GM18508 (cell line): Measurements from ENCODE around the gene FAM161B.
"Not testable (repeated sequence)": the region's sequence is repeated elsewhere in the genome, so short reads cannot be mapped to it uniquely, and the experiment has no call there.

Experiments used
- ATAC-seq: cut with Tn5 transposase; IDR thresholded peaks from one replicate; pipeline ENCODE4 v1.9.1; 2021; ENCODE audit warnings: moderate number of reproducible peaks; ENCODE audit not compliant: insufficient read depth, unreplicated experiment

The FAM161B gene

DNA sequence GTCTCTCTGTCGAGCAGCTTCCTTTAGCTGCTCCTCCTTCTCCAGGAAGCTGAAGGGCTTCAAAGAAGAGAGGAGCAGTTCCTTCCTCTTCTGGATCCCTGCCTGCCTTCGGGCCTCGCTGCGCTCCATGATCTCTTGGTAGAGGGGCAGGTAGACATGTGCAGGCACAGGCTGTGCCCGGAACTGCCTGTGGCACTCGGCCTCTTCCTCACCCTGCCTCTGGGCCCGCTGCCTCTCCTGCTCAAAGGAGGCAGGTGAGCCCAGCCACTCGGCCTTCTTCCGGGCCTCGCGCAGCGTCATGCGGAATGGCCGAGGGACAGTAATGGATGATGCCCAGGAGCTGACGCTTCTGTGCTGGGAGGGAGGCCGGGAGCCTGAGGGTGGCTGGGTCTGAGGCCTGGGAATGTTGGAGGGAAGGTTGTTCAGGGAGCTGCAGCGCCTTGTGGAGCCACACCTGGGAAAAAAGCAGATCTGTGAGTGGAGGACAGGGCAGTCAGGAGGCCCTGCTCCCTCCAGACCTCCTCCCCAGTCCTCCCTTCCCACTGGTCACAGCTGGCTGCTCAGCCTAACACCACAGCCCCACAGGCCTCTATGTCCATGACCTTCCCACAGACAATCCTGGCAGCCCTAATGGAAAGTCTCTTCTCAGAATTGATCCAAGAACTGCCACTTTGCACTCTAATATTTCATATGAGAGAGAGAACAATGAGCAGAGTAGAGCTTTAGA is 5.3 kb downstream of the FAM161B start:
- ATAC-seq, result no peak

DNA sequence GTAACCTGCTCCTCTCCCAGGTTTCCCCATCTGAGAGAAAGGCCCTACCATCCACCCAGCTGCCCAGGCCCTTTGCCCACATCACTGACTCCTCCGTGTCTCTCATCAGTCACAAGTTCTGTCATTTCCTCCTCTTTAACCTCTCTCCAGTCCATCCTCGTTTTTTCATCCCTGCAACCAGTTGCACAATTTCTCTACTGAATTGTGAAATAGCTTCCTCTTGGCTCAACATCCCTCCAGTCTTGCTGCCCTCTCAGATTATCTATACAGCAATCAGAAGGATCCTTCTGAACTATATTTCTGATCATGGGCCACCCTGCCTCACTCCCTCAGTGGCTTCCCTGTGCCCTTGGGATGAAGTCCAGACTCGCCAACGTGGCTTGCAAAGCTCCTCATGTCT is 6.8 kb downstream of the FAM161B start:
- ATAC-seq, result no peak

DNA sequence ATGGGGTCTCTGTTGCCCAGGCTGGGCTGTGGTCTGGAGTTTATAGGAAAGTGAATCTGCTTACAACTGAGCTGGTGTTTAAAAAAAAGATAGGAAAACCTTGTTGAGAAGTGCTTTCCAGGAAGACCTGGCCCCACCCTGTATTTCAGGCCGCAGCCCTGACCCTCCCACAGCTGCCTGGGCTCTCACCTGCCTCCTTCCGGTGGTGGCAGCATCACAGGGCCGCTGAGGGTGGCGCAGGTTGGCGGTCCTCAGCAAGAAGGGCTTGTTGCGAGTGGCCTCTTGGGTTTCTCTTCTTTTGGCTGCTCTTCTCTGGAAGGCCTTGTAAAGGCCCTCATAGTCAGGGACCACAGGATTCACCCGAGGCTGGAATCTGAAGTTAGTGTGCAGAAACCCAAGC is 7.7 kb downstream of the FAM161B start:
- ATAC-seq, result no peak

DNA sequence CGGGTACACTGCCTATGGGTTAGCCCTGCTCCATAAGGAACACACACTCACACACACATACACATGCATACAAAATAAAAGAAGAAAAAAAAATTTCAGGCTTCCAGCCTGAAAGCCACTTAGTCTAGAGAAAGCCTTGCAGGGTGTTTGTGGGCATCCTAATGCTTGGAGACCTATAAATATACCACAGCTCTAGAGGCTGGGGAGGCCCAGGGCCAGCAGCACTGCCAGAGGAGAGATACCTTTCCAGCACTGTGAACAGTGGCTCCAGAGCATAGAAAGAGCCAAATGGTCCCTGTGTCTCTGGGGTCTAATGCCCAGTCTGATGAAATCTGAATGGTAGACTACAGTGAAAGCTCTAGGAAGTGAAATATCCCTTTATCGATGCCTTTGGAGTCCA is 12.9 kb downstream of the FAM161B start:
- ATAC-seq, result no peak

DNA sequence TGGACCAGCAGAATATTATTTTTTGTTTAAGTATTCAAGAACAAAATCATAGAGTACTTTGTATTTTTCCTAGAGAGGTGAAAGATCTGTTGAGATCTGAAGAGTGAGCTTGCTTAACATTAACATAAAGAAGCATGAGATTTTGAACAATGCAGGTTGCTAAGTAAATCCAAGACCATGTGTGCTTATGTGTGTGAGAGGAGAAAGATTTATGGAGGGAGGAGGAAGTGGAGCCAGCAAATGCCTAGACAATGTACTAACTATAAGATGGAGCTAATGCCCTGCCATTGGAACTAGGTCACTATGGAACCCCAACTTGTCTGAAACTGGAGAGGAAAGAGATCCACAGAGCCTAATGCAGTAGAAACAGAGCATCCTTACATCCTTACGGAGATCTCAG is 13.3 kb downstream of the FAM161B start:
- no peak for ATAC-seq

DNA sequence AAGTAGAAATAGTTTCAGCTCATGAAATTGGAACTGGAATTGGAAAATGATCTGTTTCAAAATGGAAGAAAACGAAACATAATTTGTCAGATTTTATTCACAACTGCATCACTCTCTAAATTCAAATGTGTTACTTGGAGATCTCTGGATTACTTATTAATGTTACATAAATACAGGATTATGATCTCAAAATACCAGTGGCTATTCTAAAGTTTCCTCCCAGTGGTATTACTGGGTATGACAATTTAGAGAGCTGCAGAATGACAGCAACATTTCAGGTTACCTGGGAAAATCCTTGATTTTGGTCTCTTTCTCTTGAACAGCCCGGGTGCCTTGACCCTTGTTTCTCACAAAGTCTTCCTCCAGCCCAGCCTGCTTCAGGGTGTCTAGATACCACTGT is 14.2 kb downstream of the FAM161B start:
- no peak for ATAC-seq

DNA sequence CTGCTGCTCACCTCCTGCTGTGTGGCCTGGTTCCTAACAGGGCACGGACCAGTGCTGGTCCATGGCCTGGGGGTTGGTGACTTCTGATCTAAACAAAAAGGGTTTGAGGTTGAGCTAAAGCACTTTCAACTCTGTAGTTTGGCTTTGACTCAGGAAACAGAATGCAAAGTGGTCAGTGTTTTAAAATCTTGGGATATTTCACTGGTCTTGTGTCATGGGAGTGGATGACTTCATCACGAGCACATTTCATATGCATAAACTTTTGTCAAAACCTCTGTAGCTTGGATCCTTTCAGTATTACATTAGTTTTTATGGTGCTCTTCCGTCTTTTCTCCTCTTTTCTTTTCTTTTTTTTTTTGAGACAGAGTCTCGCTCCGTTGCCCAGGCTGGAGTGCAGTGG is 25.6 kb downstream of the FAM161B start:
- ATAC-seq, result no peak

DNA sequence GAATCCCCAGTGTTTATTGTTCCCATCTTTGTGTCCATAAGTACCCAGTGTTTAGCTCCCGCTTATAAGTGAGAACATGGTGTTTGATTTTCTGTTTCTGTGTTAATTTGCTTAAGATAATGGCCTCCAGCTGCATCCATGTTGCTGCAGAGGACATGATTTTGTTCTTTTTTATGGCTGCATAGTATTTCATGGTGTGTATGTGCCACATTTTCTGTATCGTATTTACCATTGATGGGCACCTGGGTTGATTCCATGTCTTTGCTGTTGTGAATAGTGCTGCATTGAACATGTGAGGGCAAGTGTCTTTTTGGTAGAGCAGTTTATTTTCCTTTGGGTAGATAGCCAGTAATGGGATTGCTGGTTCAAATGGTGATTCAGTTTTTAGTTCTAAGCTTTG is 30.4 kb downstream of the FAM161B start:
- ATAC-seq, result not testable (repeated sequence)

DNA sequence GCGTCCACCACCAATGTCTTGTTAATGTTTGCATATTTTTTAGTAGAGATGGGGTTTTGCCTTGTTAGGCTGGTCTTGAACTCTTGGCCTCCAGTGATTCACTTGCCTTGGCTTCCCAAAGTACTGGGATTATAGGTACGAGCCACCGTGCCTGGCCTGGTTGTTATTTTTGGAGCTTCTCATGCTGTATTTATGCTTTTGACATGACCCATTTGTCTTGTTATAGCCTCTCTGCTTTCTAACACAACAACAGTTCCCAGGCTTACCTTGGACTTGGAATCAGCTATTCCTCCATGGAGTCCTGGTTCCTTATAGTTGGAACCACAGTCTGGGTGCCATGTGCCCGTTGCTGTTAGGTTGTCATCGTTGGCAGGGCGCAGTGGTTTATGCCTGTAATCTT is 33.6 kb downstream of the FAM161B start:
- no peak for ATAC-seq

DNA sequence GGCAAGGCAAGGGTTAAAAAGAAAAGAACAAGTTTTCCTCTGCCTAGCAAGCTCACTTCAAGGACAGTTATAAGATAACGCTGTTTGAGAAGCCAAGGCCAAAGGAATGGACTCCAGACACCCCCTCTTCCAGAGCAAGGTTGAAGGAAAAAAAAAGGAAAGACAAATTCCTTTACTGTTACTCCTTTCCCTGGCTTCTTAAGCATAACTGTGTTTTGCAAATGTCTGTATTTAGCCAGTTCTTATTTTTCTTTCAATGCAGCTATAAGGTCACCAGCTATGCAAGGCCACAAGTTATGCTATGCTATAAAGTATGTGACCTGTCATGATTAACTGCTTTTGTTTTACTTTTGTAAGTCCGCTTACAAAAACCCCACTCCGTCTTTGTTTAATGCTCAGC is 36.6 kb downstream of the FAM161B start:
- ATAC-seq, result no peak

DNA sequence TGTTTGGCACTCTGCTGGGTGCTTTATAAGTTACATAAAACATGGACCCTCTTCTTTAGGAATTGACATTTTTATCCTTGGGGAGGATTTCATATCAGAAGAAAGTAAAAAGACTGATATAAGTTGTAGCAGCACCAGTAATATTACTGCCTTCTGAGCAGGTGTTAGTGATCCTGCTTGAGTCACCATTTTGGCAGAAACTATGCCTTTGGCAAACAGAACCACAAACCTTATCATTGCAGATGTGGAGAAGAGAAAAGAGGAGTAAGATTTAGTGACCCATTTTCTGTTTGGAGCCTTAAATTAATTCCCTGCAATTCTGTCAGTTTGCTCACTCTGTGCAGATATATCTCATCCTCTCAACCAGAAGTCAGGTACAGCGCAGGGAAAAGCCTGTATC is 40.2 kb downstream of the FAM161B start:
- no peak for ATAC-seq

DNA sequence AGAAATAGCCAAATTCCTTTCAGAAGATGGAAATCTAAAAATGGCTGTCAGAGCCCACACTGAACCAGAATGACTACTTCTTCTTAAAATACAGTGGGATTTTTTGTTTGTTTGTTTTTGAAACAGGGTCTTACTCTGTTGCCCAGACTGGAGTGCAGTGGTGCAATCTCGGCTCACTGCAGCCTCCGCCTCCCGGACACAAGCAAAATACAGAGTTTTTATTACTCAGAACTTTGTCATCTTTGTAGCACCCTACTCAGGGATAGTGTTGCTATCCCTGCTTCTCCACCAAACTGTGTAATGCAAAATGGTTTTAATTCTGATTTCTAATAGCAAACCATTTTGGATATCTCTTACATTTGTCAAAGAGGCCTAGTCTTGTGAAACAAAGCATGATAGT is 46.9 kb downstream of the FAM161B start:
- no peak for ATAC-seq

DNA sequence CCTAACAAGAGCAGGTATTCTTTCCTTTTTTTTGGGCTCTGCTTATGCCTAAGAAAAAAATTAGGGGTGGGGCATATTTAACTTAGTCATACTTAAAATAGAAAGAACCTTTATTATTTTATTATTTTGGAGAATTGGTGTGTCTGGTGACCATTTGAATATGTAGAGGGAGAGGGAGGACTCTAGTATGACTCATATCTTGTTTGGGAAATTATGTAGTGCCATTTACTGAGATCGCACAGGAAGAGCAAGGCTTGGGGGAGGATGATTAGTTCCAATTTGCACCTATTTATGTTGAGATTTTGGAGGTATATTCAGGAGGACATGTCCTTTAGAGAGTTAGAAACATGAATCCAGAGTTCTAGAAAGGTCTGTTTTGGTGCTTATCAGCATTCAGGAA is 53.4 kb downstream of the FAM161B start:
- no peak for ATAC-seq

DNA sequence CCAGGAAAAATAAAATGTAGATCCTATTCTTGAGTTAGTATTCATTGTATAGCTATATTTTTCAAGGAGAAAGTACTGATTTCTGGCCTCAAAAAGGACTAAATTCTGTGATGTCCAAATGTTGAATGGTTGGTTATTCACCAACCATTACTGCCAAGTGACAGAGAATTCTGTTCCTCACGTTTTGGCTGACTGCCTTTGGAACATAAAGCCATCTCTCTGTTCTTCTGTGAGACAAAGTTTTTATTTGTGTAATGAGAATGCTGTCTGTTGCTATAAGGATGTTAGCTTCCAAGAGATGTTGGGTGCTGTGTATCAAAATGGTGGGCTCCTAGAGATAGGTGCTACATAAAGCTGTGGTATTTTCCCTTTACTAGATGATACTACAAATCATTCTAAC is 54.0 kb downstream of the FAM161B start:
- no peak for ATAC-seq

DNA sequence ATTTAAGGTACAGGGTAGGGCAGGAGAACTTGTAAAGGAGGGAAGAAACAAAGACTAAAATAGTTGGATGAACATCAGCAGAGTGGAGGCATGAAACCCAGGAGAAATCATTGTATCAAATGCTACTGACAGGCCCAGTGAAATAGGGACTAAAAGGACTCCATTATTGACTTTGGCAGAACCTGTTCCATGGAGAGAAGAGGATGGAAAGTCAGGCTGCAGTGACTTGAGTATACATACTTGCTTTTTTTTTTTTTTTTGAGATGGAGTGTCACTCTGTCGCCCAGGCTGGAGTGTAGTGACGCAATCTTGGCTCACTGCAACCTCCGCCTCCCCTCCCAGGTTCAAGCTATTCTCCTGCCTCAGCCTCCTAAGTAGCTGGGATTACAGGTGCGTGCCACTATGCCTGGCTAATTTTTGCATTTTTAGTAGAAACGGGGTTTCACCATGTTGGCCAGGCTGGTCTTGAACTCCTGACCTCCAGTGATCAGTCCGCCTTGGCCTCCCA is 55.7 kb downstream of the FAM161B start:
- not testable (repeated sequence) for ATAC-seq

DNA sequence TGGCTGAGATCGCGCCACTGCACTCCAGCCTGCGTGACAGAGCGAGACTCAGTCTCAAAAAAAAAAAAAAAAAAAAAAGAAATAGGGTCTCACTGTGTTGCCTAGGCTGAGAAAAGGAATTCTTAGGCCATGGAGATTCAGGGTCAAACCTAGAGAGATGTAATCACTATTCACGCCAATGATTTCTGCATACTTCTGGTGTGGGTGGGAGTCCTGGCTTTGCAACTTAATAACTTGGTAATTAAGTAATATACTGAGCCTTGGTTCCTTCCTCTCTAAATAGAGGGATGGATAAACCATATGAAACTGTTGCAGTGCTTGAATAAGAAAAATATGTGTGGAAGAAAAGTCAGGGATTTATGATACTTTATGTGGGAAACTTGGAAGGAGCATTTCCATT is 60.5 kb downstream of the FAM161B start:
- ATAC-seq, result no peak

DNA sequence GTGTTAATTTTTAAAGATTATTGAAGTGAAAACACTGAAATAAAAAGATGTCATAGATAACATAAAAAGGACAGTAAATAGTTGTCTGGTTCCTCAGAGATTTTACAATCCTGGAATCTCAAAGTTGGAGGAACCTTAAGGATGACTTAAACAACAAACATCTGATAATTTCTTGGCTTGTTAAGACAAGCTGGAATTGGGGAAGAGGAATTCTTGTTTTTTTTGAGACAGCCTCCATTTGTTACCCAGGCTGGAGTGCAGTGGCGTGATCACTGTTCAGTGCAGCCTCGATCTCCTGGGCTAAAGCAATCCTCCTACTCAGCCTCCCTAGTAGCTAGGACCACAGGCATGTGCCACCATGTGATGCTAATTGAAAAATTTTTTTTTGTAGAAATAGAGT is 60.9 kb downstream of the FAM161B start:
- ATAC-seq, result no peak

DNA sequence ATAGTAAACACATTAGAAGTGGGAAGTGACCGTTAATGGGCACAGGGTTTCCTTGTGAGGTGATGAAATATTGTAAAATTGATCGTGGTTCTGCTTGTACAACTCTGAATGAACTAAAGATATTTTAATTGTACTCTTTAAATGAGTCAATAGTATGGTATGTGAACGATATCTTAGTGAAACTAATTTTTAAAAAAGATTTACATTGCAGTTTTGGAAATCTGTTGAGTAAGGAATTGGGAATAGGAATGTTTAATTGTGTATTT is 61.5 kb downstream of the FAM161B start:
- ATAC-seq, result no peak

DNA sequence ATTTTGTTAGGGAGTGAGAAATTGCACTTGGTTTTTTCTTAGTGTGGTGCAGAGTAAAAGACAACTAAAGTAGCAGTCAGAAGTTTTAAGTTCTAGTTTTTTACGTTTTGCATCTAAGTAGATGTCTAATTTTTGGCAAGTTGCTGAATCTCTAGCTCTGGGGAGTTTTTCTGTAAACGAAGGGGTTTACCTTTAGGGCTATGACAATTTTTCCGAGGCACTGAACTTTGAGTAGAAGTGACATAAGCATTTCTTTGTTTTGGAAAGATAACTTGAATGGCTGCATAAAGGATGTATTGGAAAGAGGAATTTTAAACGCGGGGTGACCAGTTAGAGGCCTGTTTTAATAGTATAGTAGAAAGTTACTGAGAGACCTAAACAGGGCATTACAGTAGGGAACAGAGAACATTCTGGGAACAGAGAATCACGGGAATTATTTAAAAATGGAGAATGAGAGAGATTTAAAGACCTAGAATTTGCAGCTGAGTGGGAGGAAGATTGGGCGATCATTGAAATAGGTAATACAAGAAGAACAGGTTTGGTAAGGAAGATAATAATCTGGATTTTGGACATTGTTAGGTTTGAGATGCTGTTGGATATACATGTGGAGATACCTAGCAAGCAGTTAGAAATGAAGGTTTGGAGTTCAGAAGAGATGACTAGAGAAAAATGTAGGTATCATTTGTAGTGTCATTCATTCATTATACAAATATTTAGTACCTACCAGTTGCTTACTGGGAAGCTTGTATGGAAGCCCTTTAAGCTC is 62.0 kb downstream of the FAM161B start:
- ATAC-seq, result no peak

DNA sequence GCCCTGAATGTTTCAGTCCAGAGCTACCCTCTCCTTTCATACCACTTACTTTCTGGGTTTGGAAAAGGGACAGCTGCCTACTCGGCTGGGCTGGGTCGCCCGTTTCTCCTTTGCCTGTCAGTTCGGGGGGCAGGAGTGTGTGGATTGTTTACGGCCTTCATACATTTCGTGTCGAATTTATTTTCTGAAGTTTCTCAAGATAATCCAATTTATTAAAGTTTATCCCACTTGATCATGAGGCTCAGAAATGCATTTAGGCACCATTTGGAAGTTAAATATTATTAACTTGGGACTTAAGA is 62.6 kb downstream of the FAM161B start:
- no peak for ATAC-seq

DNA sequence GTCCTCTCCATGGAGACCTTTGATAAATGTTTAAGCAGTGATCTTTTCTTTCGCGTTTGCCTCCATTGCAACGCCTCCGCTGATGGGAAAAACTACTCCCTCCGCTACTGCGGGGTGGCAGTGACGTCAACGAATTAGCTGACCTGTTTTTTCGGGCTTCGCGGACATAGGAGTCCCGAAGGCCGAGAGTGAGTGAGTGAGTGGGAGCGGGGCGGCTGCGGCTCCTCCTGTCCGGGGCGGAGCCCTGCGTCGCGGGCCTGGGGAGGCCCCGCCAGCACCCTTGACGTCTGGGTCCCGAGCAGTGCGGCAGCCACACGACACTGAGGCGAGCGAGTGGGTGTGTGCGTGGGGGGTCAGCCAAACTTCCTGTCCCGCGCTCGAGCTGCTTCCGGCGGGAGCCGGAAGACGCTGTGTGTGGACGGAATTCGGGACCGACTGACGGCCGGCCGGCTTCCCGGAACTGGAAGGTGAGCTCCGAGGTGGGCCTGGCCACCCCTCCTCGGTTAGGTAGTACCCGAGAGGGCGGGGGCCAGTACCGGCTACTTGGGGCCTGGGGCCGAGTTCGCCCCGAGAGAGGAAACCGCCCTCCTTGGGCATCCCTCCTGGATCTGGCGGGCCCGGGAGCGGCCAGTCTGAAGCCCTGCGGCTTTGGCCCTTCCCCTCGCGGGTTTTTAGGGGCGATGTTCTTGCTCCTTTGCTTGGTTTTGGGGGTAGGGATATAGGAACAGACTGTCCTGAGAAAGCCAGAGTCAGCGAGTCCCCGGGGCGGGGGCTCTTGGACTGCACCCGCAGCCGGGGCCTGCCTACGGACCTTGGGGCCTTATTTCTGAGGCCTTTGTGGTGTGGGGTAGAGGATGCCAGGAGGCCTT is 63.2 kb downstream of the FAM161B start, which contains the start of gene ZNF410:
Gene ZNF410 (plus strand): TSS at position 411 of the 869 bp plus-strand sequence. CDS start 5,317 bp downstream, outside the sequence.
- ATAC-seq, result peak; percentile 53
